ENCODE results near the gene FLT3LG.
A peak's percentile ranks its signal among the peaks of the same experiment; 100 is the strongest.

FLT3LG gene

GRCh38 chr19:49488046-49488862 lies 14.2 kb downstream of the FLT3LG start:
- peak overlapping the region; percentile 99 for H3K4me3 ChIP-seq (ENCODE audit: low read depth, low read length)
- TF ChIP-seq MYC (IDR thresholded peaks at IDR 0.05; ENCODE audit: low read depth, low read length), result no peak
- no peak for TF ChIP-seq CTCF (IDR thresholded peaks at IDR 0.05; ENCODE audit: low read depth, low read length)
- TF ChIP-seq POLR2A (IDR thresholded peaks at IDR 0.05; ENCODE audit: extremely low read depth, insufficient read length), result no peak
- no peak for TF ChIP-seq MAX (IDR thresholded peaks at IDR 0.05; ENCODE audit: low read depth, low read length)
- DNase-seq (ENCODE audit: low read depth), result no peak

GRCh38 chr19:49488863-49489537 lies 15.0 kb downstream of the FLT3LG start:
- no peak for TF ChIP-seq POLR2A (IDR thresholded peaks at IDR 0.05; ENCODE audit: extremely low read depth, insufficient read length)
- no peak for TF ChIP-seq MAX (IDR thresholded peaks at IDR 0.05; ENCODE audit: low read depth, low read length)
- TF ChIP-seq CTCF (IDR thresholded peaks at IDR 0.05; ENCODE audit: low read depth, low read length), result no peak
- TF ChIP-seq MYC (IDR thresholded peaks at IDR 0.05; ENCODE audit: low read depth, low read length), result no peak
- H3K4me3 ChIP-seq (ENCODE audit: low read depth, low read length), result peak overlapping the region; percentile 99
- DNase-seq (ENCODE audit: low read depth), result no peak

- no peak for TF ChIP-seq MAX (IDR thresholded peaks at IDR 0.05; ENCODE audit: low read depth, low read length)
- DNase-seq (ENCODE audit: low read depth), result no peak
- H3K4me3 ChIP-seq (ENCODE audit: low read depth, low read length), result peak overlapping the region; percentile 99
Measured at GRCh38 chr19:49489601-49490167, 15.7 kb downstream of the FLT3LG start.

DNA sequence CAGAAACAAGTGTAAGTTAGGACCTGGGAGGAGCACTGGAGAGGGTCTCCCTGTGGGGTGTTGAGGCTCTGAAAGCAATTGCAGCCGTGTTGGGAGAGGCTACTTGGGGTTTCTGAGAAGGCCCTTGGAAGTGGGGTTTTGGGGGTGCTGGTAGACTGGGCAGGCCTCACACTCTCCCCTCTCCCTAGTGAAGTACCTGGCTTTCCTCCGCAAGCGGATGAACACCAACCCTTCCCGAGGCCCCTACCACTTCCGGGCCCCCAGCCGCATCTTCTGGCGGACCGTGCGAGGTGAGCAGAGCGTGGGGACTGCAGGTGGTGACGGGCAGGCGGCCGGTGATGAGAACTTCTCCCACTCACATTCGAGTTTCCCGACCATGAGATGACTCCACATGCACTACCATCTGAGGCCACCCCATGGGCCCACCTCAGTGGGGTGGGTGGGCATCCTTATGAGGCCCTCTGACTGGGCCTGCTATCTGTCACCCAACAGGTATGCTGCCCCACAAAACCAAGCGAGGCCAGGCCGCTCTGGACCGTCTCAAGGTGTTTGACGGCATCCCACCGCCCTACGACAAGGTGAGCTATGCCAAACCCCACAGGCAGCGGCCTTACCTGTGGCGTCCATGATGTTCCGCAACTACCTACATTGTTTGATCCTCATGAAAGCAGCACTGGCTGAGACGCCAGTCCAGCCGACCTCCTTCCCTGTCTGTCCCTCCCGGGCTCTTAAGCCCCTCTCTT lies 16.4 kb downstream of the FLT3LG start:
- DNase-seq (ENCODE audit: low read depth), result no peak
- peak overlapping the region; percentile 99 for H3K4me3 ChIP-seq (ENCODE audit: low read depth, low read length)
- no peak for TF ChIP-seq CTCF (IDR thresholded peaks at IDR 0.05; ENCODE audit: low read depth, low read length)
- TF ChIP-seq MAX (IDR thresholded peaks at IDR 0.05; ENCODE audit: low read depth, low read length), result no peak
- no peak for TF ChIP-seq POLR2A (IDR thresholded peaks at IDR 0.05; ENCODE audit: extremely low read depth, insufficient read length)
- TF ChIP-seq MYC (IDR thresholded peaks at IDR 0.05; ENCODE audit: low read depth, low read length), result no peak

DNA sequence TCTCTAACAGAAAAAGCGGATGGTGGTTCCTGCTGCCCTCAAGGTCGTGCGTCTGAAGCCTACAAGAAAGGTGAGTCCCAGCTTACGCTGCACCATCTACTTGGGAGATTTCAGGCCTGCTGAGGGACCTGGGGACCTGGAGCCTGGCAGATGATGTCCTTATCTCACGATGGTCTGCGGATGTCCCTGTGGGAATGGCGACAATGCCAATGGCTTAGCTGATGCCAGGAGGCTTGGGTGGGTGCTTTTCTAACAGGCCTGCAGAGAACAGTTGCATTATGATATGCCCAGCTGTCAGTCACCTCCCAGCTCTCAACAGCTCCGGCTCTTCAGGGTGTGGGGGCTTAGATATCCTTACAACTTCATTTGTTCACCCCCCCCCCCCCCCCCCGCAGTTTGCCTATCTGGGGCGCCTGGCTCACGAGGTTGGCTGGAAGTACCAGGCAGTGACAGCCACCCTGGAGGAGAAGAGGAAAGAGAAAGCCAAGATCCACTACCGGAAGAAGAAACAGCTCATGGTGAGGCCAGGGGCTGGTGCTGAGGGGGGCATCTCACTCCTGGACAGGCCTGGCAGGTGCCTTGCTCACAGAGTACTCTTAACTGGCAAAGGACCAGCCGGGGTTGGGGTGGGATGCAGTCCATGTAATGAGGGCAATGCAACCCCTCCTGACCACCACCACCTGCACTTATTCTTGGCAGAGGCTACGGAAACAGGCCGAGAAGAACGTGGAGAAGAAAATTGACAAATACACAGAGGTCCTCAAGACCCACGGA lies 17.2 kb downstream of the FLT3LG start:
- peak overlapping the region; percentile 21 for H3K4me3 ChIP-seq (ENCODE audit: low read depth, low read length)
- DNase-seq (ENCODE audit: low read depth), result no peak
- TF ChIP-seq CTCF (IDR thresholded peaks at IDR 0.05; ENCODE audit: low read depth, low read length), result no peak
- TF ChIP-seq MAX (IDR thresholded peaks at IDR 0.05; ENCODE audit: low read depth, low read length), result no peak
- no peak for TF ChIP-seq POLR2A (IDR thresholded peaks at IDR 0.05; ENCODE audit: extremely low read depth, insufficient read length)
- TF ChIP-seq MYC (IDR thresholded peaks at IDR 0.05; ENCODE audit: low read depth, low read length), result no peak

All from NB4 (cell line).